ENCODE results near the gene CDC7. TPM values are rescaled to one million over a fixed set of nuclear protein-coding genes. Genes with fewer than 3 reads are reported as not detected.
"Not testable (repeated sequence)": the region's sequence is repeated elsewhere in the genome, so short reads cannot be mapped to it uniquely, and the experiment has no call there.

Gene CDC7
- total RNA-seq: 4.3 and 6.6 TPM in 2 replicates
- long read RNA-seq, transcript CDC7-201 (12 exons, 3,173 nt): major isoform, 11 of 31 reads
- long read RNA-seq, partial matches to known transcripts: 1 of 31 reads
- long read RNA-seq, other reads (novel, unspliced or antisense): 17 of 31 reads

- Mint-ChIP-seq H3K27ac (ENCODE audit: unreplicated experiment) (no peak within 1 kb of the TSS), H3K4me3 (ENCODE audit: unreplicated experiment) (no peak within 1 kb of the TSS), H3K4me1 (ENCODE audit: unreplicated experiment) (peaks cover 19% of the 10 kb centered on the region), H3K9me3 (ENCODE audit: unreplicated experiment) (no peaks in the 10 kb centered on the region), H3K27me3 (ENCODE audit: unreplicated experiment) (no peaks in the 10 kb centered on the region), H3K36me3 (ENCODE audit: unreplicated experiment) (no peaks in the 10 kb centered on the region)
- peak; percentile 97 for DNase-seq (ENCODE audit: extremely low spot score, unreplicated experiment)
- TF ChIP-seq, protein P1, sequence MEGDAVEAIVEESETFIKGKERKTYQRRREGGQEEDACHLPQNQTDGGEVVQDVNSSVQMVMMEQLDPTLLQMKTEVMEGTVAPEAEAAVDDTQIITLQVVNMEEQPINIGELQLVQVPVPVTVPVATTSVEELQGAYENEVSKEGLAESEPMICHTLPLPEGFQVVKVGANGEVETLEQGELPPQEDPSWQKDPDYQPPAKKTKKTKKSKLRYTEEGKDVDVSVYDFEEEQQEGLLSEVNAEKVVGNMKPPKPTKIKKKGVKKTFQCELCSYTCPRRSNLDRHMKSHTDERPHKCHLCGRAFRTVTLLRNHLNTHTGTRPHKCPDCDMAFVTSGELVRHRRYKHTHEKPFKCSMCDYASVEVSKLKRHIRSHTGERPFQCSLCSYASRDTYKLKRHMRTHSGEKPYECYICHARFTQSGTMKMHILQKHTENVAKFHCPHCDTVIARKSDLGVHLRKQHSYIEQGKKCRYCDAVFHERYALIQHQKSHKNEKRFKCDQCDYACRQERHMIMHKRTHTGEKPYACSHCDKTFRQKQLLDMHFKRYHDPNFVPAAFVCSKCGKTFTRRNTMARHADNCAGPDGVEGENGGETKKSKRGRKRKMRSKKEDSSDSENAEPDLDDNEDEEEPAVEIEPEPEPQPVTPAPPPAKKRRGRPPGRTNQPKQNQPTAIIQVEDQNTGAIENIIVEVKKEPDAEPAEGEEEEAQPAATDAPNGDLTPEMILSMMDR (IDR thresholded peaks at IDR 0.05): peak; percentile 67
Measured at GRCh38 chr1:91500756-91501522, at the start of gene CDC7. Gene CDC7 (plus strand): TSS chr1:91500851. CDS start chr1:91501717, 866 bp downstream.

- DNase-seq (ENCODE audit: extremely low spot score, unreplicated experiment): no peak
- Mint-ChIP-seq H3K27ac (ENCODE audit: unreplicated experiment) (no peak overlapping the region), H3K4me3 (ENCODE audit: unreplicated experiment) (no peak overlapping the region), H3K27me3 (ENCODE audit: unreplicated experiment) (peaks cover 3% of the 10 kb centered on the region), H3K4me1 (ENCODE audit: unreplicated experiment) (peaks cover 7% of the 10 kb centered on the region), H3K9me3 (ENCODE audit: unreplicated experiment) (no peaks in the 10 kb centered on the region), H3K36me3 (ENCODE audit: unreplicated experiment) (no peaks in the 10 kb centered on the region)
- TF ChIP-seq, protein P1 (IDR thresholded peaks at IDR 0.05): no peak
Measured at GRCh38 chr1:91454136-91454535, 46.5 kb upstream of the CDC7 start.

DNA sequence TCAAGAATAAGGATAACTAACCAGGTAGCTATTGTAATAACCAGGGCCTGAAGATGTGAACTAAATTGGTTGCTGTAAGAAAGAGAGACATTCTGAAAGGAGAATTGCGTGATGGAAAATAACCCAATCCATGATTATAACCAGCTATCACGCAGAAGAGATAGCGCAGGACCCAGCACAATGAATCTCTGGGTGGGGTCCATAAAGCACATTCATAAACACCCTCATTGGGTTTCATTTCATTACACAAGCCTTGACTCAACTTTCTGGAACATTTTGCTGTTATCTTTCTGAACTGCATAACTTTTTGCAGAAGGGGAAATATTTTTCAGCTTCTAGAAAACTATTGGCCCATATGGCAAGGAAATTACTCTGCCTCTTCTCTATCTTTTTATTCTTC is 45.3 kb upstream of the CDC7 start:
- Mint-ChIP-seq H3K36me3 (ENCODE audit: unreplicated experiment) (no peaks in the 10 kb centered on the region), H3K4me1 (ENCODE audit: unreplicated experiment) (peaks cover 1% of the 10 kb centered on the region), H3K4me3 (ENCODE audit: unreplicated experiment) (no peak overlapping the region), H3K9me3 (ENCODE audit: unreplicated experiment) (no peaks in the 10 kb centered on the region), H3K27me3 (ENCODE audit: unreplicated experiment) (peaks cover 3% of the 10 kb centered on the region), H3K27ac (ENCODE audit: unreplicated experiment) (no peak overlapping the region)
- no peak for DNase-seq (ENCODE audit: extremely low spot score, unreplicated experiment)
- TF ChIP-seq, protein P1 (IDR thresholded peaks at IDR 0.05): no peak

- H3K27ac Mint-ChIP-seq (ENCODE audit: unreplicated experiment): no peak overlapping the region
- peaks cover 3% of the 10 kb centered on the region for H3K27me3 Mint-ChIP-seq (ENCODE audit: unreplicated experiment)
- no peak for DNase-seq (ENCODE audit: extremely low spot score, unreplicated experiment)
- H3K9me3 Mint-ChIP-seq (ENCODE audit: unreplicated experiment): no peaks in the 10 kb centered on the region
- TF ChIP-seq, protein P1 (IDR thresholded peaks at IDR 0.05): no peak
- H3K36me3 Mint-ChIP-seq (ENCODE audit: unreplicated experiment): no peaks in the 10 kb centered on the region
- no peaks in the 10 kb centered on the region for H3K4me1 Mint-ChIP-seq (ENCODE audit: unreplicated experiment)
- no peak overlapping the region for H3K4me3 Mint-ChIP-seq (ENCODE audit: unreplicated experiment)
Measured at GRCh38 chr1:91455896-91456295, 44.8 kb upstream of the CDC7 start.

GRCh38 chr1:91465350-91465749 is 35.3 kb upstream of the CDC7 start:
- H3K27ac Mint-ChIP-seq (ENCODE audit: unreplicated experiment); H3K4me3 Mint-ChIP-seq (ENCODE audit: unreplicated experiment); H3K27me3 Mint-ChIP-seq (ENCODE audit: unreplicated experiment); DNase-seq (ENCODE audit: extremely low spot score, unreplicated experiment); H3K36me3 Mint-ChIP-seq (ENCODE audit: unreplicated experiment); H3K4me1 Mint-ChIP-seq (ENCODE audit: unreplicated experiment): not testable (repeated sequence)
- H3K9me3 Mint-ChIP-seq (ENCODE audit: unreplicated experiment): peaks cover 25% of the 10 kb centered on the region
